ENCODE measurements around the gene ACADM.
A peak's percentile ranks its signal among the peaks of the same experiment; 100 is the strongest.
"Not testable (repeated sequence)": the region's sequence is repeated elsewhere in the genome, so short reads cannot be mapped to it uniquely, and the experiment has no call there.

Gene ACADM

GRCh38 chr1:75724472-75725022 is at the start of gene ACADM:
TSS of gene ACADM (plus strand) at chr1:75724709. CDS start at chr1:75724788, 79 bp downstream.
- no peak for DNase-seq (ENCODE audit: low read depth)

- no peak for DNase-seq (ENCODE audit: low read depth)
Measured at GRCh38 chr1:75677443-75677842, 47.1 kb upstream of the ACADM start.

GRCh38 chr1:75677964-75678363 is 46.5 kb upstream of the ACADM start:
- not testable (repeated sequence) for DNase-seq (ENCODE audit: low read depth)

GRCh38 chr1:75690547-75690946 is 34.0 kb upstream of the ACADM start:
- no peak for DNase-seq (ENCODE audit: low read depth)

GRCh38 chr1:75693551-75693950 is 31.0 kb upstream of the ACADM start:
- no peak for DNase-seq (ENCODE audit: low read depth)

GRCh38 chr1:75696000-75696399 is 28.5 kb upstream of the ACADM start:
- DNase-seq (ENCODE audit: low read depth): no peak

GRCh38 chr1:75707191-75707590 is 17.3 kb upstream of the ACADM start:
- no peak for DNase-seq (ENCODE audit: low read depth)

GRCh38 chr1:75708910-75709309 is 15.6 kb upstream of the ACADM start:
- DNase-seq (ENCODE audit: low read depth): peak; percentile 70

- no peak for DNase-seq (ENCODE audit: low read depth)
Measured at GRCh38 chr1:75710832-75711231, 13.7 kb upstream of the ACADM start.

- DNase-seq (ENCODE audit: low read depth): no peak
Measured at GRCh38 chr1:75711846-75712245, 12.7 kb upstream of the ACADM start.

GRCh38 chr1:75712306-75712705 is 12.2 kb upstream of the ACADM start:
- DNase-seq (ENCODE audit: low read depth): no peak

GRCh38 chr1:75719810-75720209 is 4.7 kb upstream of the ACADM start:
- no peak for DNase-seq (ENCODE audit: low read depth)

GRCh38 chr1:75720325-75720724 is 4.2 kb upstream of the ACADM start:
- no peak for DNase-seq (ENCODE audit: low read depth)

- no peak for DNase-seq (ENCODE audit: low read depth)
Measured at GRCh38 chr1:75720820-75721219, 3.7 kb upstream of the ACADM start.

GRCh38 chr1:75722246-75722645 is 2.3 kb upstream of the ACADM start:
- DNase-seq (ENCODE audit: low read depth): not testable (repeated sequence)

- DNase-seq (ENCODE audit: low read depth): no peak
Measured at GRCh38 chr1:75722966-75723365, 1.5 kb upstream of the ACADM start.

GRCh38 chr1:75723989-75724471 is 479 bp upstream of the ACADM start:
- no peak for DNase-seq (ENCODE audit: low read depth)

GRCh38 chr1:75725266-75725665 is 757 bp downstream of the ACADM start:
- no peak for DNase-seq (ENCODE audit: low read depth)

- no peak for DNase-seq (ENCODE audit: low read depth)
Measured at GRCh38 chr1:75725861-75726361, 1.4 kb downstream of the ACADM start.

- no peak for DNase-seq (ENCODE audit: low read depth)
Measured at GRCh38 chr1:75727571-75727970, 3.1 kb downstream of the ACADM start.

GRCh38 chr1:75730432-75730831 is 5.9 kb downstream of the ACADM start:
- DNase-seq (ENCODE audit: low read depth): no peak

- DNase-seq (ENCODE audit: low read depth): no peak
Measured at GRCh38 chr1:75731881-75732280, 7.4 kb downstream of the ACADM start.

- DNase-seq (ENCODE audit: low read depth): no peak
Measured at GRCh38 chr1:75732703-75733102, 8.2 kb downstream of the ACADM start.

GRCh38 chr1:75733661-75734060 is 9.2 kb downstream of the ACADM start:
- DNase-seq (ENCODE audit: low read depth): no peak
